ENCODE measurements around the gene DENND11.

DNA sequence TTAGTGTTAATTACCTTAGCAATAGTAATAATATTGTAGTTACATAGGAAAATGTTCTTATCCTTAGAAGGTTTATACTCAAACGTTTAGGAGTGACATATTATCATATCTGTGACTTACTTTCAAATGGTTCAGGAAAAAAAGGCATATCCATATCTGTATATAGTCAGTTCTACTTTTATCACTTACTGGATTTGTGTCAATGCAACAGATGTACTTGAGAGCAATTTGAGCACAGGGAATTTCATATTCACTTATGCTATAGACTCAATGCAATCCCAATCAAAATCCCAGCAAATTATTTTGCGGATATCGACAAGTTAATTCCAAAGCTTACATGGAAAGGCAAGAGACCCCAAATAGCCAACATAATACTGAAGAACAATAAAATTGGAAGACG lies 10.0 kb downstream of the DENND11 start:
- TF ChIP-seq EZH2 (optimal IDR thresholded peaks at IDR 0.05; ENCODE audit: low read depth, low read length) (no peak), EZH2phosphoT487 (IDR thresholded peaks at IDR 0.05; ENCODE audit: low read length) (no peak)
- TF ChIP-seq, protein P1, sequence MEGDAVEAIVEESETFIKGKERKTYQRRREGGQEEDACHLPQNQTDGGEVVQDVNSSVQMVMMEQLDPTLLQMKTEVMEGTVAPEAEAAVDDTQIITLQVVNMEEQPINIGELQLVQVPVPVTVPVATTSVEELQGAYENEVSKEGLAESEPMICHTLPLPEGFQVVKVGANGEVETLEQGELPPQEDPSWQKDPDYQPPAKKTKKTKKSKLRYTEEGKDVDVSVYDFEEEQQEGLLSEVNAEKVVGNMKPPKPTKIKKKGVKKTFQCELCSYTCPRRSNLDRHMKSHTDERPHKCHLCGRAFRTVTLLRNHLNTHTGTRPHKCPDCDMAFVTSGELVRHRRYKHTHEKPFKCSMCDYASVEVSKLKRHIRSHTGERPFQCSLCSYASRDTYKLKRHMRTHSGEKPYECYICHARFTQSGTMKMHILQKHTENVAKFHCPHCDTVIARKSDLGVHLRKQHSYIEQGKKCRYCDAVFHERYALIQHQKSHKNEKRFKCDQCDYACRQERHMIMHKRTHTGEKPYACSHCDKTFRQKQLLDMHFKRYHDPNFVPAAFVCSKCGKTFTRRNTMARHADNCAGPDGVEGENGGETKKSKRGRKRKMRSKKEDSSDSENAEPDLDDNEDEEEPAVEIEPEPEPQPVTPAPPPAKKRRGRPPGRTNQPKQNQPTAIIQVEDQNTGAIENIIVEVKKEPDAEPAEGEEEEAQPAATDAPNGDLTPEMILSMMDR (IDR thresholded peaks at IDR 0.05; ENCODE audit: low read length), result no peak

All from MM.1S (cell line).